Measurements from ENCODE around the gene PLPP6.

The PLPP6 gene

GRCh38 chr9:4677392-4677791 is 15.3 kb downstream of the PLPP6 start:
- H3K36me3 ChIP-seq (ENCODE audit: control insufficient read depth in 2 of 2, insufficient read depth in 2 of 2, low read length in 2 of 2) = no peaks in the 10 kb centered on the region
- peaks cover 5% of the 10 kb centered on the region for H3K4me1 ChIP-seq (ENCODE audit: control insufficient read depth, insufficient read depth, low read length)
- H3K4me3 ChIP-seq (ENCODE audit: low read length in 2 of 2) = no peak overlapping the region
- no peaks in the 10 kb centered on the region for H3K9me3 ChIP-seq (ENCODE audit: control insufficient read depth in 2 of 2, low read length in 2 of 2)
- no peaks in the 10 kb centered on the region for H3K27me3 ChIP-seq (ENCODE audit: control insufficient read depth in 1 of 2, insufficient read depth in 2 of 2, low read length in 2 of 2)
- H3K27ac ChIP-seq (ENCODE audit: low read length) = no peak overlapping the region
- H3K9ac ChIP-seq (ENCODE audit: low read length in 2 of 2) = peak overlapping the region in 1 of 2 donors; percentile 18

- Histone ChIP-seq H3K4me1 (ENCODE audit: control insufficient read depth, insufficient read depth, low read length) (peaks cover 5% of the 10 kb centered on the region), H3K9ac (ENCODE audit: low read length in 2 of 2) (peak overlapping the region; percentile 93 to 97), H3K4me3 (ENCODE audit: low read length in 2 of 2) (peak overlapping the region; percentile 80 to 90), H3K9me3 (ENCODE audit: control insufficient read depth in 2 of 2, low read length in 2 of 2) (no peaks in the 10 kb centered on the region), H3K27me3 (ENCODE audit: control insufficient read depth in 1 of 2, insufficient read depth in 2 of 2, low read length in 2 of 2) (no peaks in the 10 kb centered on the region), H3K27ac (ENCODE audit: low read length) (peak overlapping the region; percentile 96), H3K36me3 (ENCODE audit: control insufficient read depth in 2 of 2, insufficient read depth in 2 of 2, low read length in 2 of 2) (no peaks in the 10 kb centered on the region)
These were observed 16.7 kb downstream of the PLPP6 start for GRCh38 chr9:4678679-4679267.

GRCh38 chr9:4679268-4680172 is 17.4 kb downstream of the PLPP6 start, which contains the start of gene CDC37L1:
TSS of gene CDC37L1 (plus strand) at chr9:4679569. CDS start at chr9:4679768, 199 bp downstream.
- Histone ChIP-seq H3K27me3 (ENCODE audit: control insufficient read depth in 1 of 2, insufficient read depth in 2 of 2, low read length in 2 of 2) (no peaks in the 10 kb centered on the region), H3K27ac (ENCODE audit: low read length) (peak within 1 kb of the TSS; percentile 96), H3K36me3 (ENCODE audit: control insufficient read depth in 2 of 2, insufficient read depth in 2 of 2, low read length in 2 of 2) (no peaks in the 10 kb centered on the region), H3K9ac (ENCODE audit: low read length in 2 of 2) (peak within 1 kb of the TSS; percentile 96 to 97), H3K4me3 (ENCODE audit: low read length in 2 of 2) (peak within 1 kb of the TSS; percentile 80 to 90), H3K4me1 (ENCODE audit: control insufficient read depth, insufficient read depth, low read length) (peaks cover 5% of the 10 kb centered on the region), H3K9me3 (ENCODE audit: control insufficient read depth in 2 of 2, low read length in 2 of 2) (no peaks in the 10 kb centered on the region)

- H3K36me3 ChIP-seq (ENCODE audit: control insufficient read depth in 2 of 2, insufficient read depth in 2 of 2, low read length in 2 of 2) = peaks cover 0 to 4% of the 10 kb centered on the region in 2 donors
- no peaks in the 10 kb centered on the region for H3K27me3 ChIP-seq (ENCODE audit: control insufficient read depth in 1 of 2, insufficient read depth in 2 of 2, low read length in 2 of 2)
- H3K4me1 ChIP-seq (ENCODE audit: control insufficient read depth, insufficient read depth, low read length) = peaks cover 5% of the 10 kb centered on the region
- peak overlapping the region; percentile 80 to 90 for H3K4me3 ChIP-seq (ENCODE audit: low read length in 2 of 2)
- H3K9me3 ChIP-seq (ENCODE audit: control insufficient read depth in 2 of 2, low read length in 2 of 2) = no peaks in the 10 kb centered on the region
- peak overlapping the region; percentile 96 to 97 for H3K9ac ChIP-seq (ENCODE audit: low read length in 2 of 2)
- H3K27ac ChIP-seq (ENCODE audit: low read length) = peak overlapping the region; percentile 96
These were observed 18.1 kb downstream of the PLPP6 start for GRCh38 chr9:4680173-4680525.

- Histone ChIP-seq H3K36me3 (ENCODE audit: control insufficient read depth in 2 of 2, insufficient read depth in 2 of 2, low read length in 2 of 2) (peaks cover under 1 to 7% of the 10 kb centered on the region in 2 donors), H3K4me1 (ENCODE audit: control insufficient read depth, insufficient read depth, low read length) (peaks cover 5% of the 10 kb centered on the region), H3K27ac (ENCODE audit: low read length) (peak overlapping the region; percentile 96), H3K4me3 (ENCODE audit: low read length in 2 of 2) (peak overlapping the region; percentile 80 to 90), H3K9me3 (ENCODE audit: control insufficient read depth in 2 of 2, low read length in 2 of 2) (no peaks in the 10 kb centered on the region), H3K9ac (ENCODE audit: low read length in 2 of 2) (peak overlapping the region; percentile 96 to 97), H3K27me3 (ENCODE audit: control insufficient read depth in 1 of 2, insufficient read depth in 2 of 2, low read length in 2 of 2) (no peaks in the 10 kb centered on the region)
These were observed 18.7 kb downstream of the PLPP6 start for GRCh38 chr9:4680750-4681149.

GRCh38 chr9:4684820-4685219 is 22.7 kb downstream of the PLPP6 start:
- Histone ChIP-seq H3K27me3 (ENCODE audit: control insufficient read depth in 1 of 2, insufficient read depth in 2 of 2, low read length in 2 of 2) (no peaks in the 10 kb centered on the region), H3K4me1 (ENCODE audit: control insufficient read depth, insufficient read depth, low read length) (peaks cover 5% of the 10 kb centered on the region), H3K27ac (ENCODE audit: low read length) (no peak overlapping the region), H3K36me3 (ENCODE audit: control insufficient read depth in 2 of 2, insufficient read depth in 2 of 2, low read length in 2 of 2) (peaks cover 5 to 10% of the 10 kb centered on the region in 2 donors), H3K9me3 (ENCODE audit: control insufficient read depth in 2 of 2, low read length in 2 of 2) (no peaks in the 10 kb centered on the region), H3K4me3 (ENCODE audit: low read length in 2 of 2) (no peak overlapping the region), H3K9ac (ENCODE audit: low read length in 2 of 2) (no peak overlapping the region)

- H3K27me3 ChIP-seq (ENCODE audit: control insufficient read depth in 1 of 2, insufficient read depth in 2 of 2, low read length in 2 of 2) = no peaks in the 10 kb centered on the region
- no peak overlapping the region for H3K4me3 ChIP-seq (ENCODE audit: low read length in 2 of 2)
- H3K27ac ChIP-seq (ENCODE audit: low read length) = no peak overlapping the region
- peaks cover 3% of the 10 kb centered on the region for H3K4me1 ChIP-seq (ENCODE audit: control insufficient read depth, insufficient read depth, low read length)
- no peak overlapping the region for H3K9ac ChIP-seq (ENCODE audit: low read length in 2 of 2)
- H3K9me3 ChIP-seq (ENCODE audit: control insufficient read depth in 2 of 2, low read length in 2 of 2) = no peaks in the 10 kb centered on the region
- peaks cover 12 to 16% of the 10 kb centered on the region in 2 donors for H3K36me3 ChIP-seq (ENCODE audit: control insufficient read depth in 2 of 2, insufficient read depth in 2 of 2, low read length in 2 of 2)
These were observed 24.0 kb downstream of the PLPP6 start for GRCh38 chr9:4686112-4686511.

GRCh38 chr9:4686584-4686983 is 24.5 kb downstream of the PLPP6 start:
- Histone ChIP-seq H3K9ac (ENCODE audit: low read length in 2 of 2) (no peak overlapping the region), H3K4me3 (ENCODE audit: low read length in 2 of 2) (no peak overlapping the region), H3K9me3 (ENCODE audit: control insufficient read depth in 2 of 2, low read length in 2 of 2) (no peaks in the 10 kb centered on the region), H3K4me1 (ENCODE audit: control insufficient read depth, insufficient read depth, low read length) (no peaks in the 10 kb centered on the region), H3K27ac (ENCODE audit: low read length) (no peak overlapping the region), H3K36me3 (ENCODE audit: control insufficient read depth in 2 of 2, insufficient read depth in 2 of 2, low read length in 2 of 2) (peaks cover 12 to 19% of the 10 kb centered on the region in 2 donors), H3K27me3 (ENCODE audit: control insufficient read depth in 1 of 2, insufficient read depth in 2 of 2, low read length in 2 of 2) (no peaks in the 10 kb centered on the region)

- H3K9ac ChIP-seq (ENCODE audit: low read length in 2 of 2) = no peak overlapping the region
- H3K27ac ChIP-seq (ENCODE audit: low read length) = no peak overlapping the region
- H3K4me1 ChIP-seq (ENCODE audit: control insufficient read depth, insufficient read depth, low read length) = no peaks in the 10 kb centered on the region
- no peaks in the 10 kb centered on the region for H3K9me3 ChIP-seq (ENCODE audit: control insufficient read depth in 2 of 2, low read length in 2 of 2)
- peaks cover 12 to 22% of the 10 kb centered on the region in 2 donors for H3K36me3 ChIP-seq (ENCODE audit: control insufficient read depth in 2 of 2, insufficient read depth in 2 of 2, low read length in 2 of 2)
- H3K27me3 ChIP-seq (ENCODE audit: control insufficient read depth in 1 of 2, insufficient read depth in 2 of 2, low read length in 2 of 2) = no peaks in the 10 kb centered on the region
- no peak overlapping the region for H3K4me3 ChIP-seq (ENCODE audit: low read length in 2 of 2)
These were observed 26.9 kb downstream of the PLPP6 start for GRCh38 chr9:4689021-4689420.

GRCh38 chr9:4689687-4690104 is 27.6 kb downstream of the PLPP6 start:
- no peaks in the 10 kb centered on the region for H3K4me1 ChIP-seq (ENCODE audit: control insufficient read depth, insufficient read depth, low read length)
- no peaks in the 10 kb centered on the region for H3K27me3 ChIP-seq (ENCODE audit: control insufficient read depth in 1 of 2, insufficient read depth in 2 of 2, low read length in 2 of 2)

More at GRCh38 chr9:4689687-4690104, 27.6 kb downstream of the PLPP6 start:
- no peak overlapping the region for H3K9ac ChIP-seq (ENCODE audit: low read length in 2 of 2)
- H3K27ac ChIP-seq (ENCODE audit: low read length) = no peak overlapping the region
- H3K9me3 ChIP-seq (ENCODE audit: control insufficient read depth in 2 of 2, low read length in 2 of 2) = no peaks in the 10 kb centered on the region
- H3K36me3 ChIP-seq (ENCODE audit: control insufficient read depth in 2 of 2, insufficient read depth in 2 of 2, low read length in 2 of 2) = peaks cover 12 to 22% of the 10 kb centered on the region in 2 donors
- no peak overlapping the region for H3K4me3 ChIP-seq (ENCODE audit: low read length in 2 of 2)

Data from stomach smooth muscle (tissue), 2 donors.